ENCODE measurements around the gene GPR137.
"Not testable (repeated sequence)": the region's sequence is repeated elsewhere in the genome, so short reads cannot be mapped to it uniquely, and the experiment has no call there.

GPR137 gene

GRCh38 chr11:64304316-64305072 lies 18.8 kb downstream of the GPR137 start:
- DNase-seq = peak; percentile 85

- peak; percentile 94 for DNase-seq
Observed at GRCh38 chr11:64305075-64305690, 19.5 kb downstream of the GPR137 start, which contains the start of gene ESRRA. Gene ESRRA (plus strand): TSS chr11:64305524. CDS start chr11:64307180, 1,656 bp downstream.

- DNase-seq = peak; percentile 54
Observed at GRCh38 chr11:64305691-64306562, 20.3 kb downstream of the GPR137 start.

GRCh38 chr11:64306563-64306875 lies 20.9 kb downstream of the GPR137 start:
- DNase-seq = no peak

- DNase-seq = no peak
Observed at GRCh38 chr11:64306876-64307622, 21.4 kb downstream of the GPR137 start.

GRCh38 chr11:64307795-64308194 lies 22.1 kb downstream of the GPR137 start:
- not testable (repeated sequence) for DNase-seq

- no peak for DNase-seq
Observed at GRCh38 chr11:64312947-64313346, 27.3 kb downstream of the GPR137 start.

GRCh38 chr11:64313491-64314145 lies 28.0 kb downstream of the GPR137 start:
- no peak for DNase-seq

GRCh38 chr11:64314146-64314804 lies 28.6 kb downstream of the GPR137 start:
- DNase-seq = no peak

GRCh38 chr11:64314805-64315561 lies 29.3 kb downstream of the GPR137 start:
- no peak for DNase-seq

GRCh38 chr11:64315667-64316526 lies 30.2 kb downstream of the GPR137 start:
- DNase-seq = not testable (repeated sequence)

GRCh38 chr11:64316672-64317324 lies 31.1 kb downstream of the GPR137 start:
- no peak for DNase-seq

- DNase-seq = peak; percentile 97
Observed at GRCh38 chr11:64317325-64317960, 31.8 kb downstream of the GPR137 start, which contains the start of gene TRMT112. Gene TRMT112 (minus strand): TSS chr11:64317559. CDS start chr11:64317526, 33 bp downstream.

- peak; percentile 96 for DNase-seq
Observed at GRCh38 chr11:64317961-64318765, 32.5 kb downstream of the GPR137 start, which contains the start of gene PRDX5. Gene PRDX5 (plus strand): TSS chr11:64318121. CDS start chr11:64318216, 95 bp downstream.

- DNase-seq = no peak
Observed at GRCh38 chr11:64318766-64319761, 33.4 kb downstream of the GPR137 start.

- no peak for DNase-seq
Observed at GRCh38 chr11:64320556-64320955, 34.9 kb downstream of the GPR137 start.

Measured in fibroblast of skin of back (primary cell).